ENCODE data around the gene PIGW.

Gene PIGW

DNA sequence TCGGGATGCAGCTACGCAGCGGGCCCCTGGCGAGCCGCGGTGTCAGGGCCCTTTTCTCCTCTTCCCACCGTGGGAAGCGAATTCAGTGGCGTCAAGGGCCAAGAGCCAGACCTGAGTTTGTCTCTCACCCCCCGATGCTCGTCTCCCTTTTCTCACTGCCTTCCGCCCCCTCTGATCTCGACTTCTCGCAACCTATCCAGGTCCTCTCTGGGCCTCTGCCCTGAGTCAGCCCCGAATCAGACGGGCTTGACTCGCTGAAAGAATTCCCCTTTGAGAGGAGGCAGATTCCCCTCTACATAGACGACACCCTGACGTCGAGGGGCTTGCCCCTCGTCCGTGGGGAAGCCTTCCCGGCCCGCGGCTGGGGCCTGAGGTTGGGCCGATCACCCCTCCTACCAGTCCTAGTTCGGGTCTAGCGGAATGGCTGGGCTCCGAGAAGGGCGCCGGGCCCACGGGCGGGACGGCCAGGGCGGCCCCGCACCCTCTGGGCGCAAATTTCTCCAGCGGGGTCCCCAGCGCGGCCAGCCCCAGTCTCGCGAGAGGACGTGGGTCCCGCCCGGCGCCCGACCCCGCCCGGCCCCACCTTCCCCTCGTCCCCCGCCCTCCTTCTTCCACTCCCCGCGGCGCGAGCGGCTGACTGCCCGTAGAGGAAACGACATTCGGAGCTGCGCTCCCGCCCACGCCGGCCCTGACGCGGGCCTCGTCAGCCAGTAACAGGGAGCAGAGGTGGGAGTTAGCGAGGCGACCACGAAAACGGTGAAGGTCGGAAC, 9.7 kb downstream of the PIGW start, which contains the start of gene GGNBP2:
Gene GGNBP2 (plus strand): TSS at position 613 of the 770 bp plus-strand sequence. CDS start 806 bp downstream, outside the sequence.
- DNase-seq (ENCODE audit: insufficient read length, low spot score) (peak; percentile 85), FAIRE-seq (no peak)

DNA sequence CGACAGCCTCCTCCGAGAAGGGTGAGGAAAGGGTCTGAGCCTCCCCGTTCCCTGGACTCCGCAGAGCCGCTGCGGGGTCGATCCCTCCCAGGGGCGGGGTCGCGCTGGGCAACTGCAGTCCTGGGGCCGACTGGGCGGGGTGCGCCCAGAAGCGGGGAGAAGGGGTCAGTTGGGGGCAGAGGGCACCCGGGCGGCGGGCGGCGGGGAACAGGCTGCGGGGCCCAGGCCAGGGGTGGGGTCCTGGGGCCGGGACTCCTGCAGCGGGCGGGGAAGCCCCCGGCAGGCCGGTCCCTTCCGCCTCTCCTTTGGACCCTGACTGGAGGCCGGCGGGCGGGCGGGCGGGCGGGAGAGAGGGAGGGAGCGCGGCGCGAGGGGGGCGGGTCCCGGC, 10.3 kb downstream of the PIGW start:
- FAIRE-seq (no peak), DNase-seq (ENCODE audit: insufficient read length, low spot score) (peak; percentile 69)

DNA sequence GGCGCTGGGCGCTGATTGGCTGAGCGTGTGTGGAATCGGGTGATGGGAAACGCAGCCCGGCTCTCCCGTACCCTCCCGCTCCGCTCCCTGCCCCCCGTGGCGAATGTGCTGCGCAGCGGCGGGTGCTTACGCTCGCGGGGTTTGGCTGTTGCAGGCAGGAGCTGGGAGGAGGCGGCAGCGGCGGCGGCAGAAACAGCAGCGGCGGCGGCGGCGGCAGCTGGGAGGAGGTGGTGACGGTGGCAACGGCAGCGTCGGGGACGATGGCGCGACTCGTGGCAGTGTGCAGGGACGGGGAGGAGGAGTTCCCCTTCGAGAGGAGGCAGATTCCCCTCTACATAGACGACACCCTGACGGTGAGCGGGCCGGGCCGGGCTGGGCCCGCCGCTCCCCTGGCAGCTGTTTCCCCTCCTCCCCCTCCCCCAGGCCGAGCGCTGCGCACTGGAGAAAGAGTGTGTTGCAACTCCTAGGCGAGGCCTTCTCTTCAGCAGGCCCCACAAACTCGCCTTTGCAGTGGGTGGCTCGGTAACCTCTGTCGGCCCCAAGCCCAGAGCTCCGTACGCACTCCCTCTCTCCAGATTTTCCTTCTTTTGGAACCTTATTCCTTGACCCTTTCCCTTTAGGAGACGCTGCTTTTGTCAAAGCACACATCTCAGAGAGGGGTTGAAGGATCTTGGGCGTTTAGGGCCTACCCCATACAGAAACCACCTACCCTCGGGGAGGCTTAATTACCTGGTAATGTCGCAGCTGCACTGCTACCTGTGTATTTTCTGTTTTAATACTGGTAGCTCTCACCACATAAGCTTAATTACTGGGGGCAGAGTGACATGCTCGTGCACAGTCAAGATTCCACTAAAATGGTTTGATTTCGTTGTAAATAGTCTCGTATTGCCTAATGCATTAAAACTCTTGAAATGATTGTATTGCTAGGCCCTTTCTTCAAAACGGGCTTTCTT, 11.0 kb downstream of the PIGW start:
- FAIRE-seq (no peak), DNase-seq (ENCODE audit: insufficient read length, low spot score) (peak; percentile 96)

DNA sequence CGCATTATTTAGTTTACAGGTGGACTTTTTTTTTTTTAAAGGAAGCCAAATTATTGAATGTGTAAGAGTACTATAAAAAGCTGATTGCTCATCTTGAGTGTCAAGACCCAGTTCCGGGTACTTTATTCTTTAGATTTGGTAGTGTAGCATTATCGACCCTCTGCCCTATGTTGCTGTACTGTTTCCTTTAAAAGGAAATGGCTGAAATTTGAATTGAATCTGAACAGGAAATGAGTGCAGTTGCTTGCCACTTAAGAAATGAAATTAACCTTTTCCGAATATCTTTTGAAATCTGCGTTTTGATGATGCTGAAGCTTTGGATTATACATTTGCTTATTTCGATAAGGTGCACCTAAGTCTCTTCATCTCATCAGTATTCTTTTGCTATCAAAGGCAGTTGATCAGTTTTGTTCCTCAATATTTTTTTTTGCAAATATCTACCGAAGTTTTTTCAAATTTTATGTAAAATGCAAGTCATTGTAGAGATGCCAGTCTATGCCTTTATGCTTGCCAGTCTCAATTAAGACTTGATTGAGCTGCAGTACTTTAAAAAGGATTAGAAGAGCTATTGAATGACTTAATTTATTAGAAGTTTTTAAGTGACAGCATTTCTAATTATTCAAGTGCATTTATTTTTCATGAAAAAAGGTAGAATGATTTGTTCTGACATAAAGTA, 11.8 kb downstream of the PIGW start:
- DNase-seq (ENCODE audit: insufficient read length, low spot score): no peak

DNA sequence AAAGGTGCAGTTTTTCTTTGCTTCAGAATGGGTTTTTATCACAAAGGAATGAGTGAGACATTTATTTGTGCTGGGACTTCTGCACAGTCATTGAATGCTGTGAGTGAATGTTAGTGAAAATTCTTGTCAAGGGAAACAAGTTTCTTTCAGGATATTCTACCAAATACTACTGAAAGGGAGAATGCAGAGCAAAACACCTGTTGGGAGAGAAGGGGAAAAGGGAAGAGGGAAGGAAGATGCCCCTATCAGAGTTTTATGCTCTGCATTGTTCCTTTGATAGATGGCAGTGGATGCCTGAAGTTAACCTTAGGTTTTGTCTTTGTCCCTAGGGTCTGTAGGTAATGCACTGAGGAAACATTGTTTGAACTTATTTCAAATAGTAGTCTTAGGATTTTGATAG, 13.0 kb downstream of the PIGW start:
- FAIRE-seq: no peak

More for the DNA sequence above, 11.8 kb downstream of the PIGW start:
- no peak for FAIRE-seq

DNA sequence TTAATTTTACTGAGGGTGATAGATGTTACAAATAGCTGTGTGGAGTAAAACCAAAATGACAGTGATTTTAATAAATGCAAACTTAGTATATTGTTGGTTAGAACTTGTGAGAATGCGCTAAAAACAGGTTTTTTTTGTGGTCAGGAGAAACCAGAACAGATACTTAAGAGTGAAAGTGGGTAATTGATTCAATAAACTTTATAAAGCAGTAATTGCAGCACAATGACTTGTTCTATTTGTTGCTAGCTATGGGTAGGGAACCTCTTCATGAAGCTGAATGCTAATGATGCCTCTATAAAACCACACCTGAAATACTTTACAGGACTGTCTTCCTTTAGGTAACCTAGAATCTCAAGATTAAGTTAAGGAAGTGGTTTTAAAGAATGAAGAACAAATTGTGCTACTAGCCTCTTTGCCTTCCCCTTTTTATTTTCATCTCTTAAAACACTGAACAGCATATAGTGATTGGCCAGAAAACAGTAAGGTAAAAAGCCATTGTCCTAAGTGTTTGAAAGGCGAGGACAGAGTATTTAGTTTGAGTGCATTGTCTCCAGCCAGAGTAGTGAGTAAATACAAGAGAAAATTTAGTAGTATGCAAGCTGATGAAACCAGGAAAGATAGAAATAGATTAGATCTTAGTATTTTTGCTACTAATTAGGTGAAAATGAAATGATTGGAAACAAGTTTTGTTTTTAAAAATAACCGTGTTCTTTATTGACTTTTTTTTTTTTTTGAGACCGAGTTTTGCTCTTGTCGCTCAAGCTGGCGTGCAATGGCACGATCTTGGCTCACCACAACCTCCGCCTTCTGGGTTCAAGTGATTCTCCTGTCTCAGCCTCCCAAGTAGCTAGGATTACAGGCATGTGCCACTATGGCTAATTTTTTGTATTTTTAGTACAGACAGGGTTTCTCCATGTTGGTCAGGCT, 16.0 kb downstream of the PIGW start:
- FAIRE-seq (no peak), DNase-seq (ENCODE audit: insufficient read length, low spot score) (no peak)

More for the DNA sequence above, 13.0 kb downstream of the PIGW start:
- no peak for DNase-seq (ENCODE audit: insufficient read length, low spot score)

DNA sequence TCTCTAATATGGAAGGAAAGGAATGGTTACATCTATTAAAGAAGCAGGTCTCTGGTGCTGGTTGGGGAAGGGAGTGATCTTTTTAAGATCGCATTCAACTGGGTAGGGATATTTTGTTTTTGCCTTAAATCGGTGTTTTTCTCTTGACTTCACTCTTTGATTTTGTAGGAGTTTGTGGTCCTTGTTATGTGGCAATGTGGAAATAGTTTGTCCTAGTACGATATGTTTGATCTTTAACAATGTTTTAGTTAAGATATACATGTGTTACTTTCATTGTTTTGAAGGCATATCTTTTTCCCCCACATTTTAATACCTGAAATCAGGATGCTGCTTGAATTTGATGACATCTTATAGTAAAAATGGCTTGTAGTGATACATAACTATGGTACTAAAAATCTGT, 18.7 kb downstream of the PIGW start:
- DNase-seq (ENCODE audit: insufficient read length, low spot score) (no peak), FAIRE-seq (no peak)

DNA sequence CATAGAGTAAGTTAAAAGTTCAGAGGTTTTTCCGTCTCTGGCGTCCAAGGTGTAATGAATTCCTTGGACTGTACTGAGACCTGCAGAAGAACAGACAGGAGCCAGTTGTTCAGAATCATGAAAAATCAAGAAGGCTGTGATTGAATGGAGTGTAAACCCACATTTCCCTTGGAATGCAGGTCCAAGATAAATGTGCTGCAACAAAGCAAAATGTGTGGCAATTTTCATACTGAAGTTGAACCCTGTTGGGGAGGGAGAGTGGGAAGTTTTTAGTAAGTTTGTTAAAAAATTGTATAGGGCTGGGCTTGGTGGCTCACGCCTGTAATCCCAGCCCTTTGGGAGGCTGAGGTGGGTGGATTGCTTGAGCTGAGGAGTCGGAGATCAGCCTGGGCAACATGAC, 31.3 kb downstream of the PIGW start:
- FAIRE-seq (no peak), DNase-seq (ENCODE audit: insufficient read length, low spot score) (no peak)

DNA sequence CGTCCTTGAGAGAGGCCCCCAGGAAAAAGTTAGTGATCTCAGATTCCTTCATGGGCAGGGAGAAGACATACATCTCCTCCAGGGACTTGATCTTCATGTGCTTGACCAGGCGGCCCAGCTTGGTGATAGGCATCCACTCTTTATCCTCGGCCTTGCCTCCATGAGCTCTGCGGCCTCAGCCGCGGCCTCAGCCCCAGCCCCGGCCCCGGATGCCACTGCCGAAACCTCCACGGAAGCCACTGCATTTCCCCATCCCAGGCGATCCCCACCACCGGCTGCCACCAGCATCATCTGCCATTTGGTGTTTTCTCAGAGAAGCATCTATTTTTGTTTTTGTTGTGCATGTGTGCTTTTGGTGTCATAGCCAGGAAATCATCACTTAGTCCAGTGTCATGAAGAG, 40.2 kb downstream of the PIGW start:
- DNase-seq (ENCODE audit: insufficient read length, low spot score) (no peak), FAIRE-seq (no peak)

DNA sequence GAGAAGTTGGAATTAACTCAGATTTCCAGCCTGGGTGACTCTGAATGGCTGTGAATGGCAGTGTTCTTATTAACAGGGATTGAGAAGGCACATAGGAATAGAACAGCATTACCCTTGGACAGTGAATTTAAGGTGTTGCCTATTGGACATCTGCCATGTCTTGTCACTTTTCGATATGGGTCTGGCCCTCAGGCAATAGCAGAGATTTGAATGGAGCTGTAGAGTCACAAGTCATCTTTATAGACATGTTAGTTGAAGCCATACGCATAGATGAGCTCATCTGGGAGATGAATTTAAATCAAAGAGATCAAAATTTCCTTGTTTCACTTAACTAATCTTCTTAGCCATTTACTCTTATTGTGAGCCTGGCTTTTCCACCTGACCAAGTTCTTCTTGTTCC, 42.0 kb downstream of the PIGW start:
- no peak for FAIRE-seq

DNA sequence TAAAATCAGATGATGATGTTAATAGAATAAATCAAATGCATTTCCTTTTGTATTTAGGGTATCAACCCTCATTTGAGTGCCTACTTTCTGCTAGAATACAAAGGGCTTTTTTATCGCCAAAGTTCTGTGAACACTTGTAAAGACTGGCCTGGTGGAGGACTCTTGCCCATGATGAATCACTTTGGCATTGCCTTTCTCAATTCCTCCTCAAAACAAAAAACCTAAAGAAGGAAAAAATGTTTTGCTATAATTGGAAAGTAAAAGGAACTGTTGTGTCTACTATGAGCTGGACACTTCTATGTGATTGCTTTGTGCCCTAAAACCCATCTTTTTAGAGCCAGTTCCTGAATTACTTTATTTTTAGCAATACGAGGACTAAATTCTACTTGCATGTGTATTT, 43.9 kb downstream of the PIGW start:
- no peak for FAIRE-seq
- no peak for DNase-seq (ENCODE audit: insufficient read length, low spot score)

More for the DNA sequence above, 42.0 kb downstream of the PIGW start:
- DNase-seq (ENCODE audit: insufficient read length, low spot score): no peak

DNA sequence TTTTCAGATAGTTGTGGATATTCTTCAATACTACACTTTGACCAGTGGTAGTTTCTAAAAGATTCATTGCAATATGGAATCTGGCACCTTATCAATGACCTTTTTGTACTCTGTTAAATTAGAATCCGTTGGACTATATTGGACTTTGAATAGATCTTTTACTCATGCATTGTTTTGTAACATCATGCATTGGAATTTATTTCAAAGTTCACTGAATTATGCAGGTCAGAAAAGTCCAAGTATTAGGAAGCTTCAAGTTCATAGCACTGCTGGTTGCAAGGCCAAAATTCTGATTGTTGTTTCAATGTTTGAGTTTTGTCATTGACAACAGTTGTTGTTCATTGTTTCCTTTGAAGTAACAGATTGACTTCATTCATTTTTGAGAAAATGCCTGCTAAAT, 49.0 kb downstream of the PIGW start:
- FAIRE-seq: no peak
- no peak for DNase-seq (ENCODE audit: insufficient read length, low spot score)

DNA sequence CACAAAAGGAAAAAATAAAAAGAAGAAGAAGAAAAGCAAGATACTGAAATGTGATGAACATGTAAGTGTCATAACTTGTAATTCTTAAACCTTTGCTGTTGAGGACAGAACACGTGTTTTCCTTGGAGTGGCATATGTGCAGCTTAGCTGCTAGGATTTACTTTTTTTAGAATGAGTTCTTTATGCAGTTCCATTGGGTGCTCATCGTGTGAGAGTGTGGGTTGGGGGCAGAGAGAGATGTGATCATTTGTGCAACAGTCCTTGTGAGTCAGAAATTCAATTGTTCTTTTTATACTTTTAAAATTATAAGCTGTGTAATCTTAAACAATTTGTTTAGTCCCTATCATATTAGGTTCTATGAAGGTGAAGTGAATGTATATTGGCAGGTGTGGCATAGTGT, 51.4 kb downstream of the PIGW start:
- no peak for DNase-seq (ENCODE audit: insufficient read length, low spot score)
- FAIRE-seq: no peak
